HS-5 (cell line): ENCODE results near the gene RBM19.
A peak's percentile ranks its signal among the peaks of the same experiment; 100 is the strongest.

Source experiments
- DNase-seq: peaks from one replicate; pipeline ENCODE4 v3.0.0-alpha.2; 2012; ENCODE audit warnings: low read depth

Gene RBM19

GRCh38 chr12:113852695-113853490 lies 113.2 kb downstream of the RBM19 start:
- no peak for DNase-seq

GRCh38 chr12:113852264-113852663 lies 113.9 kb downstream of the RBM19 start:
- no peak for DNase-seq

DNA sequence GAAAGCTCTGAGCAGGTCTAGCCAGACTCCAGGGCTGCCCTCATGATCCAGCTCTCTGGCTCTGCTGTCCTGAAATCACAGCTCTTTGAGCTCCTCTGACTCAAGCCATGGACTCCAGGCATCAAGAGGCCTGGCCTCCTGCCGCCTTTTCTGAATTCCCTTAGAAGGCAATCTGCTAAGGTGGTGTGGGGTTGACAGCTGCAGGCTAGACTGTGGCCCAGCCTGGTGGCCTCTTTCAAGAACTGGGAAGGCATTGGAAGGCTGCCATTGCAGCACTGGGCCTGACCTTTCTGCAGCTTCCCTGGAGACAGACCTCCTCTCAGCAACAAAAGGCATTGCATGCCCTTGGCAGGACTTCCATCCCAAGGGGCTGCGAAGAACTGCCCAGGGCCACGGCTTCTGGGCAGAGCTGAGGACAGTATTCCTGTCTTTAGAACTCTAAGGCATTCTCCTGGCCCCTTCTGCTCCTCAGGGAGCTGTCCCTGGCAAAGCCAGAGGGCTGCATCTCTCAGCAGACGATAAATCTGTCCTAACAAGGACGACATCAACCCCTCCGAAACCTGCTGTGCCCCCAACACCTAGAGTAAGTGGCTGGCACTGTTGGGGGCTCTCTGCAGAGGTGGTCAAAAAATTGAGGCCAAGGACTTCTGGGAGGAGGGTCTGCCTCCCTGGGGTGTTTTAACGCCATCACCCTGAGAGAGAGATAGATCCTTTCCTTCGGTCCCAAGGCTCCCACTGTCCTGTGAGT lies 115.6 kb downstream of the RBM19 start:
- DNase-seq = no peak

DNA sequence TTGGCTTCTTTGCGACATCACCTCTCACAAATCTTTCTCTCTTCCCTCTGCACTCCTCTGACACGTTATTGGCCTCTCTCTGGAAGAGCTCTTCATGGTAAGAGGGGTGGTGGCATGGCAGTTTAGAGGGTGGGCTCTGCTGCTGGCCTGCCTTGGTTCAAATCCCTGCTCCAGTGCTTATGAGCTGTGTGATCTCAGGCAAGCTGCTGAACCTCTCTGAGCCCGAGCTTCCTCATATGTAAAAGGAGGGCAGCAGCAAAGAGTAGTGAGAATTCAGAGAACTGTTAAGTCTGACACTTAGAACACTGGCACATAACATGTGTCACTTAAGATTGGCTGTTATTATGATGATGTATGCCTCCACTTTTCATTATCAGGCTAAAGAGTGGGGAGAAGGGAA lies 118.3 kb downstream of the RBM19 start:
- no peak for DNase-seq

DNA sequence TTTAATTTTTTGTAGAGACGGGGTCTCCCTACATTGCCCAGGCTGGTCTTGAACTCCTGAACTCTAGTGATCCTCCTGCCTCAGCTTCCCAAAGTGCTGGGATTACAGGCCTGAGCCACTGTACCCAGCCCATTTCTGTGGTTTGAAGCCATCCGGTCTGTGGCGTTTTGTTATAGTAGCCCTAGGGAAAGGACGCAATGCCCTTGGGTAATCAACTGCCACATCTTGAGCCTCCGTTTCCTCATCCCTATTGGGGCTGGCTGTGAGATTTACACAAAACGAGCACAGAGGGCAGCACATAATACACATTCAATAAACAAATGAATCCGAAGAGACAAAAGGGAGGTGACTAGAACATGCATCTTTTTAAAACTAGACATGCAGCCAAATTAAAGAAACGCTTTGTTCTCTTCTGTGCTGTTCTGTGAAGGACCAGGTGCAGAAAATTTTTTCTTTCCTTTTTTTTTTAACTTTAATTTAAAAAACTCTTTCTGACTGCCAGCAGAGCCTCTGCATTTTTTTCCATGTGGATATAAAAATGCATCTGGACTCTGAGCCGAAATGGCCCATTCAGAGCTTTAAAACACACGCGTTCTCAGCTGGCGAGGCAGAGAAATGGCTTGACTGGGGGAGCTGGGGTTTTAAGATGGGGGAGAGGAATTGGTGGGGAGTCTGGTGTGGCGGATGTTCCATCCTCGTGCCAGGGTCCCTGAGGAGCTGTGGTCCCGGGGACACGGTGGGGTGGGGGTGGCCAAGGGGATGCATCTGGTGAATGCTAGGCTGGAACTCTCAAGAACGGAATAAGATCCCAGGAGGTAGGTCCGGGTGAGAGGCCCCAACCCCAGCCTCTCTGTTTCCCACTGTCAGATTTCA lies 119.0 kb downstream of the RBM19 start:
- no peak for DNase-seq

GRCh38 chr12:113845900-113846674 lies 120.0 kb downstream of the RBM19 start:
- DNase-seq = no peak

DNA sequence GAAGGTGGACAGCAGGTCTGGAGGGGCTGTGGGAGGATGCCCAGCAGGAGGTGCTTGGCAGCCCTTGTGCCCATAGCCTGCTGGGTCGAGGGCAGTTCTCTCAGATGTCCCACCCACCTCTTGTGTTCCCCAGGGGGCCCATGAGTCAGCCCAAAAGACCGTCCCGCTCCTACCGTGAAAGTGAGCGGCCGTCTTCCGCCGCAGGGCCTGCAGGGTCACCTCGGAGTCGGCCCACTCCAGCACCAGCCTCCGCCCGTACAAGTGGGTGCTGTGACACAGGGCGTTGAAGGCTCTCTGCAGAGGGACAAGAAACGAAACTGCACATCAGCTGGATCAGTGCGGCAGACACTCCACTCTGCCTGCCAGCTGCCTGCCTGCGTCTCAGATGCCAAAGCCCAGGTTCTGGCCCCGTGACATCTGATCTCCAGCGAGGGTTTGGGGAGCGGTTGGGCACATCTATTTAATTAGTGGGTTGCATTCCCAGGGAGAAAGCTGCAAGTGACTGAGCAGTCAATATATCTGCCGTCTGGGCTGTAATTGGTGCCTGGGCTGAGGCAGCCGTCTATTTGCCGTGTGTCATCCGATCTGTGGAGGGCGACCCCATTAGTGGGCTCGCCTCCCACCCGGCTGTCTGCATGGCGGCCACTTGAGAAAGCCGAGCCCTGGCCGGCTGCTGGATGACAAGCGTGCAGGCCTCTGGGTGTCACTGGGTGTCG lies 121.5 kb downstream of the RBM19 start:
- no peak for DNase-seq

DNA sequence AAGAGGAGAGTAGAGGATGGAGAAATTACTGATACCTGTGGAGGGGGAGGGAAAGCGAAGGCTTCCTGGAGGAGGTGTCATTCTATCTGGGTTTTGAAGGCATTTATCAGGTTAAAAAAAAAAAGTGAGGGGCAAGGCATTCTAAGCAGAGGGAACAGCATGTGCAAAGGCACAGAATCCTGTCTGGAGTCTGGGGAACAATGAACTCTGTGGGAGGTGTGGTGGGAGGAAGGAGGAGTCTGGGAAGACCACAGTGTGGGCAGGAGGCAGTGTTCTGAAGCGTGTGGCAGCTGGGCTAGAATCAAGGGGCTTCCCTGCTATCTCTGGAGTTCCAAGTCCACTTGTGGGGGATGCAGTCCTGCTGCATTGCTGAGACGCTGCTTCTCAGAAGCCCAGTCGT lies 123.4 kb downstream of the RBM19 start:
- DNase-seq = no peak

DNA sequence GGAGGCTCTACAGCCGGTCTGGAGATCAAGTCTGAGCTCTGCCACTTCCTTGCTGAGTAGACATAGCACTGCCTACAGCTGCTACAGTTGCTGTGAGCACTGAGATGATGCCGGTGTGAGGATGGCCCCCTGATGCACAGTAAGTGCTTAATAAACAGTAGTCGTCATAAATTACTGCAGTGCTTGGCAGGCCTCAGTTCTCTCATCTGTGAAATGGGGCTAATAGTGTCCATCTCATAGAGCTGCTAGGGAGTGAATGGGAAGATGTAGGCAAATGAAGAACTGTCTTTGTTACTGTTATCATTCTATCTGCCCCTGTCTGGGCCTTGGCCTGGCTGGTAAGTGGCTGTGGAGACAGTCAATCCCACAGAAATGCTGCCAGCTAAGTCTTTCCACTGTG lies 124.3 kb downstream of the RBM19 start:
- DNase-seq = no peak

DNA sequence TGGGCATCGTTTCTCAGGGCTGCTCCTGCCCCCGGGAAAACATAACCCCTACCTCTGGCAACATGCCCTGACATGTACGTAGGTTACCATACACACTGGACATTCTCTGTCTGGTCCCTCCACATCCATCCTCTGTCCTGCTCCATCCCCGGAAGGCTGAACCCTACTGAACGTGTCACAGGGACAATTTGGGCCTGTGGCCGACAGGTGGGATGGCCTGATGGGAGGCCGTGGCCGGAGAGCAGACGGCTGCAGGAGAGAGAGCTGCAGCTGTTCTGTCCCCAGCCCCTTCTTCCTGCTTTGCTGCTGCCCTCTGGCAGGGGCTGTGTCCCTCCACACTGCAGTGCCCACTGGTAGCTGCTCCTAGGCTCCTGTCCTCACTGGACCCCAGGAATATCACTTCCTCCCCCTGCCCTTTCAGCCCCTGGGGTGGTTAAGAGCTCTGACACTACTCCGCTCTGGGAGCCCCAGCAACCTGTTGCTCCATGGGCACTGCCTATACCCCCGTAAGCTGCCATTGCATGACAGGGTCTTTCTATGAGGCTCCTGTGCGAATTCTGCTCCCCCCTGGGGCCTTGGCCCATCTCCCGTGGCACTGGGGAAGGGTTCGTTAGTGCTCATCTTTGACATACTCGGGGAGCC lies 125.6 kb downstream of the RBM19 start:
- no peak for DNase-seq

DNA sequence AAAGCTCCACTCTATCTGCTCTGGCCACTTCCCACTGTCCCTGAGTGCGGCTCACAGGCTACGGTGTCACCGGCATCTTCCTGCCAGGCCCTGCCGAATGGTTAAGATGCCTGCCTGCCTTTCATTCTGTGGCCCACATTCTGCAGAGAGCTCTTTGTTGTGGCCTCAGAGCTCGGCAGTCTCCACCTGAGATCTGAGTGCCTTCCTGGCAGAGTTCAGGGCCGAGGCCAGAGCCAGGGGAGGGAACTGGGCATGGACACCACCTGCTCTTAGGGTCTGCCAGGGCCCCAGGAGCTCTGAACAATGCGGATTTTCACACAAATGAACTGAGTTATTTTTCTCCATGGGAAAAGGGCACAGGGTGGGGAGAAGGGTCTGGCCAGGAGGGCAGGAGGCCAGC lies 127.2 kb downstream of the RBM19 start:
- DNase-seq = no peak

GRCh38 chr12:113837528-113838296 lies 128.4 kb downstream of the RBM19 start:
- DNase-seq = no peak

DNA sequence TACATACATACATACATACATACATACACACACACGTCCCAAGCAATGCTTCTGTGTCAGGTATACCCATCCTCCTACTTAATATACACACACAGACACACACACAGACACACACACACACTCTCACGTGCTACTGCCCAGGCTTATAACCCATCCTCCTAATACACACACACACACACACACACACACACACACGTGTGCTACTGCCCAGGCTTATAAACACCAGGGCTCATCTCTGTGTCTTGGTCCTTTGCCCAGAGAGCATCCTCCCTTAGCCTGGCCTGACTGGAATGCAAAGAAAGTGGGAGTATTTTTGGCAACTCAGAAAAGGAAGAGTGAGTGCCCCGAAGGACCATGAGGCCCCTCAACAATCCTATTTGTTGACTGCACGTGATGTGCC lies 129.0 kb downstream of the RBM19 start:
- DNase-seq = no peak

- DNase-seq = no peak
Observed at GRCh38 chr12:113835896-113836295, 130.2 kb downstream of the RBM19 start.

GRCh38 chr12:113835433-113835832 lies 130.7 kb downstream of the RBM19 start:
- DNase-seq = no peak

GRCh38 chr12:113833422-113833821 lies 132.7 kb downstream of the RBM19 start:
- no peak for DNase-seq

- DNase-seq = no peak
Observed at GRCh38 chr12:113831476-113831875, 134.6 kb downstream of the RBM19 start.

DNA sequence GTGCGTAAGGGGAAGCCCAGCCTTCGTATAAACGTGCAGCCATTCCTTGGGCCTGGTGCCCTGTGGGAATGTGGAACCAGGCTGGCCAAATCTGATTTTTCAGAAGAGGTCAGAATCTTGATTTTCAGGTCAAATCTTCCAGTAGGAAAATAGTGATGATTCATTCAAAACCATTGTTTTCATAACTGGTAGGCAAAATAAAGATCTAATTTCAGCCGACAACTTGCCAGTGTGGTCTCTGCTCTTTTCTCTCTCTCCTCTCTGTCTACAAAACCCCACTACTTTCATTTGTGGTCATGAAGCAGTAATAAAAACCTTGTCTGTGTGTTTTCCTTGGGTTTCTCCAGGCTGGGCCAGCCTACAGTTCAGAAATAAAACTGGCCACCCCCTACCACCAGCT lies 135.1 kb downstream of the RBM19 start:
- DNase-seq = peak; percentile 6

- DNase-seq = no peak
Observed at GRCh38 chr12:113829212-113829611, 136.9 kb downstream of the RBM19 start.
